ENCODE data around the gene DCTN3. TPM values are rescaled to one million over a fixed set of nuclear protein-coding genes. Genes with fewer than 3 reads are reported as not detected.
A peak's percentile ranks its signal among the peaks of the same experiment; 100 is the strongest.
"Not testable (repeated sequence)": the region's sequence is repeated elsewhere in the genome, so short reads cannot be mapped to it uniquely, and the experiment has no call there.

DCTN3 gene
- total RNA-seq, 1 experiment from 2014 or later = 23.6 TPM

DNA sequence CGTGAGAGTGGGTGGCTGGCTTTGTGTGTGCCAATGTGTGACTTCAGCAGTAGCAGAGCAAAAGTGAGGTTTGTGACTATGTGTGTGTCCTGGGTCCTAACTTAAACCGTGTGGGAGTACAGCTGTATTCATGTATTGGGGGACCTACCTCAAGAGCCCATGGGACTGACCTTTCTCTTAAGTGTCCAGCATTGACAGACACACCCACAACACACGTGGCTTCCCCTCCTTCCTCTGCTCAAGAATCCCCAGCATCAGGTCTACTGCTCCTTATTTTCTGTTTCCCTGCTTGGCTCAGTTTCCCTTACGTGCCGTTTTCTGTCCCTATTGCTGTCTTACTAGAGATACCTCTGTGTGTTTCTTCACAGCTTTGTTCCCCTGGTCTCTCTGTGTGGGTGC is 32.3 kb upstream of the DCTN3 start:
- peak; percentile 33 for DNase-seq
- H3K4me3 ChIP-seq (ENCODE audit: insufficient read depth, low read depth, low read length) = no peak overlapping the region
- H3K27me3 ChIP-seq (ENCODE audit: control insufficient read depth, insufficient read depth, low read length) = no peaks in the 10 kb centered on the region
- peaks cover 15% of the 10 kb centered on the region for H3K36me3 ChIP-seq (replicated peaks; ENCODE audit: control insufficient read depth, insufficient read depth, low read length)

DNA sequence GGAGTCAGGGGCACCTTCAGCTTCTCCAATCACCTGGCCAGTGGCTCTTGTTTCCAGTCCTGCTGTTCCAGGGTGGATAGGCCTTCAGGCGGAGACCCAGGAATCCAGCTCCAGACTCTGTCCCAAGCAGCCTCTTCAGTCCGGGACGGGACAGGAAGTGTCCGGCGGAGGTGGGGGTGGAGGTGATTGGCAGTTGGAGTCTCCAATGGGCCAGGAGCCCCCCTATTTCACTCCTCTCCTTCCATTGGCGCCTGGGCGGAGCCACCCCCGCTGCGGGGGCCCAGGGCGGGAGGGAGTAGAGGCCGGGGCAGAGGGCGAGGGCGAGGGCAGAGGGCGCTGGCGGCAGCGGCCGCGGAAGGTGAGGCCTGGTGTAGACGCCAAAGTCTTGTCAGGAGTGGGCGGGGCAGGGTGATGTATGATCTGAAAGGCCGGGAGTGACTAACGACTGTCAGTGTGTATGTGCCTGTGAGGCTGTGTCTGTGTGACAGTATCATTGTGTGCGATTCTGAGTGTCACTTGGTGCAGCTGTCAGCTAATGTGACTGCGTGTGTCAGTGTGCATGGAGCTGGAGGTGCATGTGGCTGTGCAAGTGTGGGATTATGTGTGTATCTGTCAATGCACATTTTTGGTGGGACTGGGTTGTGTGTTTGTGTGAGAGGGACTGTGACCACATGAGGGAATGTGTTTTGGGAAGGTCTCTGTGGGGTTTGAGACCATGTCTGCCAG is 31.7 kb upstream of the DCTN3 start, which contains the start of gene IL11RA:
Gene IL11RA, plus strand, starts transcription at position 310 of the 726 bp plus-strand sequence. CDS start 3,033 bp downstream, outside the sequence.
- Histone ChIP-seq H3K36me3 (replicated peaks; ENCODE audit: control insufficient read depth, insufficient read depth, low read length) (peaks cover 15% of the 10 kb centered on the region), H3K27me3 (ENCODE audit: control insufficient read depth, insufficient read depth, low read length) (no peaks in the 10 kb centered on the region), H3K4me3 (ENCODE audit: insufficient read depth, low read depth, low read length) (peak within 1 kb of the TSS; percentile 32)
- peak; percentile 100 for DNase-seq

DNA sequence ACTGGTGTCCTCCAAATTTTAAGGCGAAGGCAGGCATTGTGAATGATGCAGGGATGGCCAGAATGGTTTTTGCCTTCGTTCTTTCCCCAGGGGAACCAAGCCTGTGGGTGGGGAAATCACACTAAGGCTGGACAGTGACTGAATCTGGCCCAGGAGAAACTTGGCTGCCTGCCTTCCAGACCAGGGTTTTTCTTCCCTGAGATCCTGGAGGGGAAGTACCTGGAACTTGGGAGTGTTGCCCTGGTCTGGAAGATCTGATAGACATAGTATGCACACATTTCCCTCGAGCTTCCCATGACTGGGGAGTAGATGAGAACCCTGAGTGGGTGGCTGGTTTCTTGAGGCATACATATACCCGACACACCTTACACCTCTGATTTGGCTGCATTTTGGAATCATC is 31.0 kb upstream of the DCTN3 start:
- H3K27me3 ChIP-seq (ENCODE audit: control insufficient read depth, insufficient read depth, low read length) = no peaks in the 10 kb centered on the region
- H3K36me3 ChIP-seq (replicated peaks; ENCODE audit: control insufficient read depth, insufficient read depth, low read length) = peaks cover 15% of the 10 kb centered on the region
- peak; percentile 28 for DNase-seq
- H3K4me3 ChIP-seq (ENCODE audit: insufficient read depth, low read depth, low read length) = peak overlapping the region; percentile 32

DNA sequence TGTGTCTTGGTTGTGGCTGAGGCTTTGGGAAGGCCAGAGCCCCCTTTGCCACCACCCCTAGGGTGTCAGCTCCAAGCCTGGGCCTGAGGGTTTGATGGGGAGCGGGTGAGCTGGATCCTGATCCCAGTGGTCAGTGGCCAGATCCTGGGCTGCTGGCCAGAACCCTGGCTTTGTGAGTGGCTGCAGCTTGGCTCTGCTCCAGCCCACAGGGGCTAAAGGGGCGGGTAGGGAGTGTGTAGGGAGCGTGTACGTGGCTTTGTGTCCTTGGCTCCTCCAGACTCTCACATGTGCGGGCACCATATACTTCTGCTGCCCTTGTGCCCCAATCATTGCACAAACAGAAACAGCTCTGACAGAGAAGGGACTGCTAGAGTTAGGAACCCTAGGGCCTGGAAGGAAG is 30.5 kb upstream of the DCTN3 start:
- Histone ChIP-seq H3K27me3 (ENCODE audit: control insufficient read depth, insufficient read depth, low read length) (no peaks in the 10 kb centered on the region), H3K4me3 (ENCODE audit: insufficient read depth, low read depth, low read length) (no peak overlapping the region), H3K36me3 (replicated peaks; ENCODE audit: control insufficient read depth, insufficient read depth, low read length) (peaks cover 15% of the 10 kb centered on the region)
- peak; percentile 19 for DNase-seq

DNA sequence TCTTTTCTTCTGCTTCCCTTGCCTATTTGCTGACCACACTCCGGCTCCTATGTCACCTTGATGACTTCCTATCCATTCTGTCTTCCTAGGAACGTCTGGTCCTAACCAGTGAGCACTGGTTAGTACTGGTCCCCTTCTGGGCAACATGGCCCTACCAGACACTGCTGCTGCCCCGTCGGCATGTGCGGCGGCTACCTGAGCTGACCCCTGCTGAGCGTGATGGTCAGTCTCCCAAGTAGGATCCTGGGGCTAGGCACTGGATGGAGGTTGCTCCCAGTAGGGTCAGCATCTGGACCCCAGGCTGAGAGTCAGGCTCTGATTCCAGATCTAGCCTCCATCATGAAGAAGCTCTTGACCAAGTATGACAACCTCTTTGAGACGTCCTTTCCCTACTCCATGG is 28.4 kb upstream of the DCTN3 start:
- DNase-seq = no peak
- Histone ChIP-seq H3K36me3 (replicated peaks; ENCODE audit: control insufficient read depth, insufficient read depth, low read length) (peaks cover 15% of the 10 kb centered on the region), H3K27me3 (ENCODE audit: control insufficient read depth, insufficient read depth, low read length) (no peaks in the 10 kb centered on the region), H3K4me3 (ENCODE audit: insufficient read depth, low read depth, low read length) (no peak overlapping the region)

DNA sequence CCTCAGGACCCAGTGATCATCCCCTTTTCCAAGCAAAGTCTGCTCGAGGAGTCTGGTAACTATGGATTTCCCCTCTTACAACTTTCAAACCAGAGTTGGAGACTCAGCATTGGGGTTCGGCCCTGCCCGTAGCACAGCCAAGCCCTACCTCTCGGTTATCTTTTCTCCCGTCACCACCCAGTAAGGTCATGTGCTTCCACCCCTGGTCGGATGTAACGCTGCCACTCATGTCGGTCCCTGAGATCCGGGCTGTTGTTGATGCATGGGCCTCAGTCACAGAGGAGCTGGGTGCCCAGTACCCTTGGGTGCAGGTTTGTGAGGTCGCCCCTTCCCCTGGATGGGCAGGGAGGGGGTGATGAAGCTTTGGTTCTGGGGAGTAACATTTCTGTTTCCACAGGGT is 27.4 kb upstream of the DCTN3 start:
- DNase-seq = peak; percentile 17
- Histone ChIP-seq H3K27me3 (ENCODE audit: control insufficient read depth, insufficient read depth, low read length) (no peaks in the 10 kb centered on the region), H3K4me3 (ENCODE audit: insufficient read depth, low read depth, low read length) (peak overlapping the region; percentile 80; the same call in 1 of the 2 replicates), H3K36me3 (replicated peaks; ENCODE audit: control insufficient read depth, insufficient read depth, low read length) (peaks cover 15% of the 10 kb centered on the region)

DNA sequence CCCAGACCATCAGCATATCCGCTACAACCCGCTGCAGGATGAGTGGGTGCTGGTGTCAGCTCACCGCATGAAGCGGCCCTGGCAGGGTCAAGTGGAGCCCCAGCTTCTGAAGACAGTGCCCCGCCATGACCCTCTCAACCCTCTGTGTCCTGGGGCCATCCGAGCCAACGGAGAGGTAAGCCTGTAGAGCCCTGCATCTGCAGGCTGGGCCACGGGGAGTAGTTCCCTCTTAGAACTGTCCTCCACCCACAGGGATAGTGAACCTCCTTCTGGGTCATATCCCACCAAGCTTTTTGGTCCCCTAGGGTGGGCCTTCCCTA is 26.7 kb upstream of the DCTN3 start:
- peak overlapping the region; percentile 80 for H3K4me3 ChIP-seq (ENCODE audit: insufficient read depth, low read depth, low read length)
- peaks cover 15% of the 10 kb centered on the region for H3K36me3 ChIP-seq (replicated peaks; ENCODE audit: control insufficient read depth, insufficient read depth, low read length)
- H3K27me3 ChIP-seq (ENCODE audit: control insufficient read depth, insufficient read depth, low read length) = no peaks in the 10 kb centered on the region
- DNase-seq = no peak

DNA sequence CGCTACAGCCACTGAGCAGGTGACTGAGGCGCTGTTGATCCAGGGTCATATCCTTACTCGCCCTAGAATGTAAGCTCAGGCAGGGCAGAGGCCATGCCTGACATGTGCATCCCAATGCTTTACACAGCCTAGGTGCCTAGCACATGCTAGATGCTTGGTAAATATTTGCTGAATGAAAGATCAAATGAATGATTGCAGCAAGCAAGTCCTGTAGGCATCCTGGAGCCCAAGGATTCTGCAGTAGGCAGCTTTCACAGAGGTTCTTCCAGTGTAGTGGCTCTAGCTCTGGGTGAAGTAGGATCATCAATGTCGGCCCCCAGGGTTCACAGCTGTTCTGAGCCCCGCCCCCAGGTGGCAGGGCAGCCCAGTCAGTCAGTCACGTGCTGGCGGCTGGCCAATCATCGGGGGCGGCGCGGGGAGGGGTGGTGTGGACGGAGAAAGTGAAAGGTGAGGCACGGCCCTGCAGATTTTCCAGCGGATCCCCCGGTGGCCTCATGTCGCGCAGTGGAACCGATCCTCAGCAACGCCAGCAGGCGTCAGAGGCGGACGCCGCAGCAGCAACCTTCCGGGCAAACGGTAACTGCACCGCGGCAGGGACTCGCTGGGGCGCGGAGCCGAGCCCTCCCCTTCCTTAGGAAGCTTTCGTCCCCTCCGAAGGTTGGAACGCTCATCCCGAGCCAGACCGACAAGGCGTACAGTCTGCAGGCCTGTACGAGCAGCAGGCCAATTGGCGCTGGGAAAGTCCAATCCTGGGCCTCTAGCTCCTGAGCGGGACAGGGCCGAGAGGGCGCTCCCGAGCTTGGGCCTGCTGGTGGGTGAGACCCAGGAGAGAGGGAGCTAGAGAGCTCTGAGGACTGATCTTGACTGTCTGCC is 26.2 kb upstream of the DCTN3 start, which contains the start of gene GALT:
Gene GALT, plus strand, starts transcription at position 465 of the 873 bp plus-strand sequence. Its CDS starts 30 bp downstream, at position 495.
- peak; percentile 99 for DNase-seq
- H3K27me3 ChIP-seq (ENCODE audit: control insufficient read depth, insufficient read depth, low read length) = no peaks in the 10 kb centered on the region
- H3K4me3 ChIP-seq (ENCODE audit: insufficient read depth, low read depth, low read length) = peak within 1 kb of the TSS; percentile 80
- peaks cover 15% of the 10 kb centered on the region for H3K36me3 ChIP-seq (replicated peaks; ENCODE audit: control insufficient read depth, insufficient read depth, low read length)

DNA sequence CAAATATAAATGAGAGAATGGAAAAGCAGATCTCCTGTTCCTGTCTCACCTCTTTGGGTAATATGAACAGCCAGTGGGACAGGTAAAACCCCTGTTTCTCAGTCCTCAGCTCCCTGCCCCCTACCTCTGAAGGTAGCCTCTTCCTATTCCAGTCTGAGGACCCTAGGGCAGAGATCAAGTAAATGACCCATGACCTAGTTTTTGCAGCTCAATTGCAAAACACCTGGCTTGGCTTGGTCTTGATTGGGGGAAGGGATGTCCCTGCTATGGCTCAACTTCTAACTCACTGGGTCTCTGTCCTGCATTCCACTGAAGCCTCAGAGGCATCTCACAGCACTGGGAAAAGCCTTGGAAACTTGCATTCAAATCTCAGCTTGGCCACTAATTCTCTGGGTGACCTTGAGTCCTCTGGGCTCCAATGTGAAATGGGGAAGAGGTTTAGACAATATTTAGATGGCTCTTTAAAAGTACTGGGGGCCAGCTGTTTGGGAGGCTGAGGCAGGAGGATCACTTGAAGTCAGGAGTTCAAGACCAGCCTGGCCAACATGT is 24.5 kb upstream of the DCTN3 start:
- peak; percentile 53 for DNase-seq
- no peaks in the 10 kb centered on the region for H3K27me3 ChIP-seq (ENCODE audit: control insufficient read depth, insufficient read depth, low read length)
- peaks cover 15% of the 10 kb centered on the region for H3K36me3 ChIP-seq (replicated peaks; ENCODE audit: control insufficient read depth, insufficient read depth, low read length)
- no peak overlapping the region for H3K4me3 ChIP-seq (ENCODE audit: insufficient read depth, low read depth, low read length)

DNA sequence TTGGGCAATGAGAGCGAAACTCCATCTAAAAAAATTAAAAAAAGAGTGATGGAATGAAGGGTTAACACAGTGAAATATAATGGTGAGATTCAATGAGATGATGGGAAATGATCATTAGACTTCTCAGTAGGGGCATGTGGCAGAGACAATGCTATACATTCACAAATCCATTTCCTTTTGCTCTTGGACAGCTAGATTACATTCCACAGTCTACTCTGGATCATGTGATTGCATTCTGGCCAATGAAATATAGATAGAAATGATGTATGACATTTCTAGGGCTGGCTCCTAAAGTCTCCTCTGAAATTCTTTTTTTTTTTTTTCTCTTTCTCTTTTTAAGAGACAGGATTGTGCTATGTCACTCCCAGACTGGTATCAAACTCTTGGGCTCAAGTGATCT is 22.4 kb upstream of the DCTN3 start:
- Histone ChIP-seq H3K4me3 (ENCODE audit: insufficient read depth, low read depth, low read length) (no peak overlapping the region), H3K27me3 (ENCODE audit: control insufficient read depth, insufficient read depth, low read length) (no peaks in the 10 kb centered on the region), H3K36me3 (replicated peaks; ENCODE audit: control insufficient read depth, insufficient read depth, low read length) (no peaks in the 10 kb centered on the region)
- no peak for DNase-seq

DNA sequence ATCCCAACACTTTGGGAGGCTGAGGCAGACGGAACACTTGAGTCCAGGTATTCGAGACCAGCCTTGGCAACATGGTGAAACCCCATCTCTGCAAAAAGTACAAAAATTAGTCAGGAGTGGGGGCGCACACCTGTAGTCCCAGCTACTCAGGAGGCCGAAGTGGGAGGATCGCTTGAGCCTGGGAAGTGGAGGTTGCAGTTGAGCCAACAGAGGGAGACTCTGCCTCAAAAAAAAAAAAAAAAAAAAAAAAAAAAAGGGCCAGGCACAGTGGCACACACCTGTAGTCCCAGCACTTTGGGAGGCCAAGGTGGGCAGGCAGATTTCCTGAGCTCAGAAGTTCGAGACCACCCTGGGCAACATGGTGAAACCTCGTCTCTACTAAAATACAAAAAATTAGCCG is 19.0 kb upstream of the DCTN3 start:
- DNase-seq; H3K27me3 ChIP-seq (ENCODE audit: control insufficient read depth, insufficient read depth, low read length); H3K4me3 ChIP-seq (ENCODE audit: insufficient read depth, low read depth, low read length); H3K36me3 ChIP-seq (replicated peaks; ENCODE audit: control insufficient read depth, insufficient read depth, low read length): not testable (repeated sequence)

DNA sequence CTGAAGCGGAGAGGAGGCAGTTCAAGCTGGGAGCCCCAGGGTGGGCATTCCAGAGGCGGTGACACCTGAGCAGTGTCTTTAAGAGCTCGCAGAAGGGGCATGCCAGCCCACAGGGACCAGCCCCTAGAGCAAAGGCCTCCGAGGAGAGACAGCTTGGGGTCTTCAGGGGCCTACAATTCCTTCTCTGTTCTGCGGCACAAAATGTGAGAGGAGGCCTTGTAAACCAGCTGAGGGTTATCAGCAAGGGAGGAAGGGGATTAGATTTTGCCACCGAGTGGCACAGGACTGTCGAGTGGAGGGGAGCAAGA is 17.8 kb upstream of the DCTN3 start:
- H3K27me3 ChIP-seq (ENCODE audit: control insufficient read depth, insufficient read depth, low read length) = peaks cover 7% of the 10 kb centered on the region
- H3K36me3 ChIP-seq (replicated peaks; ENCODE audit: control insufficient read depth, insufficient read depth, low read length) = peaks cover 3% of the 10 kb centered on the region
- DNase-seq = no peak
- H3K4me3 ChIP-seq (ENCODE audit: insufficient read depth, low read depth, low read length) = peak overlapping the region; percentile 96

DNA sequence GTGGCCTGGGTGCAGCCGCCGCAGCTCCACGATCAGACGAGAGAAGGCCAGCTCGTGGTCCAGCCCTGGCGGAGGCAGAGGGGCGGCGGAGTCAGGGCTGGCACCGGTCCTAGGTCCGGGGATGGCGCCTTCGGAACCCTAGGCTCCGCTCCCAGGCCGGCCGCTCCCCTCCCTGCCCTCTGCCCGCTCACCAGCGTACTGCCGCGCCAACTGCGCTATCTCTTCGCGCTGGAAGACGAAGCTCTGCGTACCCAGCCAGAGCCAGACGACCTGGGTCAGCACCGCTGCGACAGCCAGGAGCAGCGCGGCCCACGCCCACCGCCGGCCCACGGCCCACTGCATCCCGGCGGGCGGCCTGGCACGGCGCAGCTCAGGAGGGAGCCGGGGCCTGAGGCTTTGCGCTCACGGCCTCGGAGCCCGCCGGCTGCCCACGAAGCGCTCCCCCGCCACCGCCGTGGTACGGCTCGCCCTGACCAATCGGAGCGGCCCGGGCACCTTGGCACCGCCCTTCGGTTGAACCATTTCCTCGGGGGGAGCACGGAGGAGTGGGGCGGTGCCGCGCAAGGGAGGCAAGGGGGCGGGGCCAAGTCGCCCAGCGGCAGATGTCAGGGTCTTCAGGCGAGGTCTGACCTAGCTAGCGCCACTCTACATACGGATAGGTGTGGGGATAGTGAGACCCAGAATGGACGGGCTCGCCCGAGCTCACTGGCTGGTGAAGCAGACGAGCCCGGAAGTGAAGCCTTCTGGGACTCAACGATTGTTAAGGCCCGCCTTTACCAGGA is 17.3 kb upstream of the DCTN3 start, which contains the start of gene SIGMAR1:
Gene SIGMAR1, minus strand, starts transcription at position 432 of the 782 bp plus-strand sequence. Its CDS starts 90 bp downstream, at position 342.
- Histone ChIP-seq H3K36me3 (replicated peaks; ENCODE audit: control insufficient read depth, insufficient read depth, low read length) (peaks cover 3% of the 10 kb centered on the region), H3K27me3 (ENCODE audit: control insufficient read depth, insufficient read depth, low read length) (peaks cover 8% of the 10 kb centered on the region), H3K4me3 (ENCODE audit: insufficient read depth, low read depth, low read length) (peak within 1 kb of the TSS; percentile 96)
- DNase-seq = peak; percentile 99

DNA sequence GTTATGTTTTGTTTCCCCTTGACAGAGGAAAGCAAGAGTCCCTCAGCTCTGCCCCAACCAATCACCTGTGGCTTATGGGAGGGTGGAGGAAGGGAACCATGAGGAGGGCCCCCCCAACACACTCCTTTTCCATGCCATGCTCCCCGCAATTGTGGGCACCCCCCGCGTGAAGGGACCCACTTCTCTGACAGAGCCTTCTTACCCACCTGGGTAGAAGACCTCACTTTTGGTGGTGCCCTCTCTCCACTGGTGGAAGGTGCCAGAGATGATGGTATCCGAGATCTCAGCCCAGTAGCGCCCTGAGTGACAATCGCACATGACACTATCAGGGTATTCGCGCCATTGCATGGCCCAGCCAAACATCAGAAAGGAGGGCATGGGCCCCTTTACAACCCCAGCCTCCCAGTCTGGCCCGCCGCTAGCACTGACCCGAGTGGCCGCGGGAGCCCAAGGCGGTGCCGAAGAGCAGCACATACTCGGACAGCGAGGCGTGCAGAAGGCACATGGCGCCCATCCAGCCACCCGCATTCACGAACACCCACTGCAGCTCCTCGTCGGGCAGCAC is 16.6 kb upstream of the DCTN3 start:
- Histone ChIP-seq H3K27me3 (ENCODE audit: control insufficient read depth, insufficient read depth, low read length) (peaks cover 12% of the 10 kb centered on the region), H3K4me3 (ENCODE audit: insufficient read depth, low read depth, low read length) (peak overlapping the region; percentile 96), H3K36me3 (replicated peaks; ENCODE audit: control insufficient read depth, insufficient read depth, low read length) (peaks cover 3% of the 10 kb centered on the region)
- no peak for DNase-seq

All from H7 (cell line).